Lung (tissue), 12 donors: ENCODE data around the gene CIT. TPM values are rescaled to one million over a fixed set of nuclear protein-coding genes. Genes with fewer than 3 reads are reported as not detected.

Experiments used
- ATAC-seq: fragments of 200-7000 bp; cut with Tn5 transposase; one replicate; pipeline ENCODE4 v1.9.1; 2020; ENCODE audit warnings: moderate number of reproducible peaks; ENCODE audit not compliant: insufficient read depth, low FRiP score
- DNase-seq, 3 donors: peaks; one replicate each; pipeline ENCODE4 v3.0.0-alpha.2; 2013 to 2017
- H3K27ac ChIP-seq, 2 donors: one replicate each; pipeline ENCODE4 v1.5.1; 2013; ENCODE audit warnings: mild to moderate bottlenecking in 2 of 2, moderate library complexity in 2 of 2, control low read depth in 1 of 2, inconsistent platforms in 1 of 2, low read depth in 1 of 2, low read length in 1 of 2
- H3K27me3 ChIP-seq, 3 donors: one replicate each; pipeline ENCODE4 v1.5.1; 2013; ENCODE audit warnings: low read length in 2 of 3; ENCODE audit not compliant: control insufficient read depth in 3 of 3, insufficient read depth in 3 of 3
- H3K36me3 ChIP-seq, 4 donors: one replicate each; pipeline ENCODE4 v1.5.1; 2013; ENCODE audit warnings: low read length in 4 of 4, mild to moderate bottlenecking in 1 of 4, moderate library complexity in 1 of 4; ENCODE audit not compliant: control insufficient read depth in 4 of 4, insufficient read depth in 4 of 4
- H3K4me1 ChIP-seq, 5 donors: one replicate each; pipeline ENCODE4 v1.5.1; 2013; ENCODE audit warnings: low read length in 5 of 5, mild to moderate bottlenecking in 2 of 5, moderate library complexity in 1 of 5; ENCODE audit not compliant: control insufficient read depth in 5 of 5, insufficient read depth in 5 of 5
- H3K4me3 ChIP-seq: one replicate; pipeline ENCODE4 v1.5.1; 2013; ENCODE audit warnings: mild to moderate bottlenecking, control low read depth, moderate library complexity
- H3K9ac ChIP-seq, 2 donors: one replicate each; pipeline ENCODE4 v1.5.1; 2013; ENCODE audit warnings: low read length in 2 of 2, control low read depth in 1 of 2; ENCODE audit not compliant: insufficient read depth in 1 of 2
- H3K9me3 ChIP-seq, 4 donors: one replicate each; pipeline ENCODE4 v1.5.1; 2013; ENCODE audit warnings: low read length in 3 of 4, mild to moderate bottlenecking in 1 of 4, moderate library complexity in 1 of 4; ENCODE audit not compliant: control insufficient read depth in 4 of 4, insufficient read depth in 3 of 4
- CTCF ChIP-seq: IDR thresholded peaks from 2 replicates; pipeline ENCODE4 v1.5.1; 2012; ENCODE audit warnings: mild to moderate bottlenecking; ENCODE audit errors: control extremely low read depth, extremely low read depth
- WGBS, 2 donors: extraction: QIAGEN DNeasy Blood & Tissue Kit; methylation state at CpG; one replicate each; pipeline ENCODE4 v1.1.7; 2013; 5-methylcytosine and 5-hydroxymethylcytosine counted together
- polyA plus RNA-seq, 2 donors: library from polyadenylated mRNA; stranded (reverse); fragments of 200-250 nt; gene quantifications; one replicate each; pipeline ENCODE4 v1.2.1, GENCODE V29; 2013
- total RNA-seq, 2 donors: library from RNA; depleted of rRNA in 1 of 2; stranded (reverse); fragments of >200 nt in 1 of 2; gene quantifications; one replicate each; pipeline ENCODE4 v1.2.1, GENCODE V29; 2014 to 2021
- donor health status: control.
- donor health status: control.
- donor health status: Bipolar disorder and iron deficiency.
- donor health status: healthy.
- donor health status: DM: yes; HTN: yes; CAD: no.

The CIT gene
- total and polyA plus RNA-seq, 4 donors = 5.0 to 29.3 (median 14.9) TPM

GRCh38 chr12:119775246-119775895, 101.7 kb downstream of the CIT start:
- no peak for DNase-seq
- Histone ChIP-seq H3K9me3 (no peaks in the 10 kb centered on the region), H3K27ac (no peak overlapping the region), H3K36me3 (peaks cover 0 to 22% (median 10%) of the 10 kb centered on the region in 4 donors), H3K27me3 (no peaks in the 10 kb centered on the region), H3K4me1 (no peaks in the 10 kb centered on the region), H3K9ac (no peak overlapping the region), H3K4me3 (no peak overlapping the region)
- WGBS, 2 donors = 97 to 98% methylated on average over 7 of the region's 7 CpGs
- ATAC-seq = no peak
- no peak for TF ChIP-seq CTCF

GRCh38 chr12:119772431-119772830, 104.7 kb downstream of the CIT start:
- DNase-seq (no peak), ATAC-seq (no peak)
- no peaks in the 10 kb centered on the region for H3K27me3 ChIP-seq
- H3K36me3 ChIP-seq = peaks cover 0 to 23% (median 11%) of the 10 kb centered on the region in 4 donors
- 94 to 97% methylated on average over 4 of the region's 4 CpGs for WGBS, 2 donors
- H3K4me1 ChIP-seq = no peaks in the 10 kb centered on the region
- no peak overlapping the region for H3K4me3 ChIP-seq
- no peak for TF ChIP-seq CTCF
- no peaks in the 10 kb centered on the region for H3K9me3 ChIP-seq
- no peak overlapping the region for H3K9ac ChIP-seq
- no peak overlapping the region for H3K27ac ChIP-seq

GRCh38 chr12:119770146-119770545, 107.0 kb downstream of the CIT start:
- no peak overlapping the region for H3K9ac ChIP-seq
- H3K9me3 ChIP-seq = no peaks in the 10 kb centered on the region
- no peak overlapping the region for H3K4me3 ChIP-seq
- peaks cover 0 to 26% (median 9%) of the 10 kb centered on the region in 4 donors for H3K36me3 ChIP-seq
- DNase-seq (no peak), ATAC-seq (no peak)
- TF ChIP-seq CTCF = no peak
- no peaks in the 10 kb centered on the region for H3K27me3 ChIP-seq
- H3K4me1 ChIP-seq = no peaks in the 10 kb centered on the region
- 96 to 99% methylated on average over 5 of the region's 5 CpGs for WGBS, 2 donors
- no peak overlapping the region for H3K27ac ChIP-seq

DNA sequence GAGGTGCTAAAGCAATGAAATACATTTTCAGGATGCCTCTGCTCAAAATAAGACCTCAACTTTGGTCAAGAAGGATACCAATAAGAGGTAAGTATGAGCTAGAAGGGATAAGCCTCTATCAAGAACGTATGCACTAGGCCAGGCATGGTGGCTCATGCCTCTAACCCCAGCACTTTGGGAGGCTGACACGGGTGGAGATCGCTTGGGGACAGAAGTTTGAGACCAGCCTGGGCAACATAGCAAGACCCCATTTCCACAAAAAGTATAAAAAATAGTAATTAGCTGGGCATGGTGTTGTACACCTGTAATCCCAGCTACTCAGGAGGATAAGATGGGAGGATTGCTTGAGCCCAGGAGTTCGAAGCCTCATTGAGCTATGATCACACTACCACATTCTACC, 114.5 kb downstream of the CIT start:
- Histone ChIP-seq H3K36me3 (peaks cover 0 to 11% (median 3%) of the 10 kb centered on the region in 4 donors), H3K4me3 (no peak overlapping the region), H3K9me3 (no peaks in the 10 kb centered on the region), H3K27me3 (no peaks in the 10 kb centered on the region), H3K9ac (no peak overlapping the region), H3K27ac (no peak overlapping the region), H3K4me1 (peaks cover 0 to 3% (median 0%) of the 10 kb centered on the region in 5 donors)
- 97 to 98% methylated on average over 4 of the region's 4 CpGs for WGBS, 2 donors
- no peak for DNase-seq
- TF ChIP-seq CTCF = no peak
- no peak for ATAC-seq
